Activated T-helper 2 cell treated with anti-CD3 and anti-CD28 coated beads, Interferon-gamma antibody, Interleukin-2, Interleukin-4, amounts not matched to agents 10 μg/mL and 5 μg/mL and 100 μg/mL, durations not matched to agents 14 hours and 24 hours and 36 hours (primary cell): ENCODE measurements around the gene CHST11. TPM values are rescaled to one million over a fixed set of nuclear protein-coding genes. Genes with fewer than 3 reads are reported as not detected.
A peak's percentile ranks its signal among the peaks of the same experiment; 100 is the strongest.
"Not testable (repeated sequence)": the region's sequence is repeated elsewhere in the genome, so short reads cannot be mapped to it uniquely, and the experiment has no call there.

Source experiments
- DNase-seq: peaks from one replicate; pipeline ENCODE4 v3.0.0; 2021; ENCODE audit warnings: low spot score
- H3K27ac Mint-ChIP-seq: one replicate; pipeline ENCODE4 v1.8.0; 2021; ENCODE audit warnings: mixed read lengths
- H3K27me3 Mint-ChIP-seq: one replicate; pipeline ENCODE4 v1.8.0; 2021; ENCODE audit warnings: low read depth, mixed read lengths
- H3K36me3 Mint-ChIP-seq: one replicate; pipeline ENCODE4 v1.8.0; 2021; ENCODE audit warnings: low read depth, mixed read lengths
- H3K4me1 Mint-ChIP-seq: one replicate; pipeline ENCODE4 v1.8.0; 2021; ENCODE audit warnings: low read depth, mixed read lengths
- H3K4me3 Mint-ChIP-seq: one replicate; pipeline ENCODE4 v1.8.0; 2021; ENCODE audit warnings: low read depth, mild to moderate bottlenecking, moderate library complexity, mixed read lengths
- H3K9me3 Mint-ChIP-seq: one replicate; pipeline ENCODE4 v1.8.0; 2021; ENCODE audit warnings: mixed read lengths
- intact Hi-C: fragments of 100-400 bp; cut with micrococcal nuclease; formaldehyde crosslinking; loops from one replicate; pipeline ENCODE4 v1.15.1; 2023
- total RNA-seq: library from RNA; stranded (reverse); gene quantifications from 2 replicates; pipeline ENCODE4 v1.2.3, GENCODE V29; 2022

The CHST11 gene
- total RNA-seq, 1 donor from 2014 or later = 50.6 TPM

- Mint-ChIP-seq H3K27ac (no peak overlapping the region), H3K36me3 (peaks cover 40% of the 10 kb centered on the region), H3K9me3 (no peaks in the 10 kb centered on the region), H3K4me1 (peaks cover 36% of the 10 kb centered on the region), H3K27me3 (no peaks in the 10 kb centered on the region), H3K4me3 (no peak overlapping the region)
- intact Hi-C loops = loop anchor here (10.0 kb wide), 2 partner anchors 225 to 1695 kb away; partner anchors contain the start of gene TCP11L2
- DNase-seq = no peak
Measured at GRCh38 chr12:104609445-104609844, 152.7 kb downstream of the CHST11 start.

- DNase-seq = no peak
- no peak overlapping the region for H3K27ac Mint-ChIP-seq
- H3K9me3 Mint-ChIP-seq = no peaks in the 10 kb centered on the region
- H3K27me3 Mint-ChIP-seq = no peaks in the 10 kb centered on the region
- peaks cover 30% of the 10 kb centered on the region for H3K4me1 Mint-ChIP-seq
- H3K4me3 Mint-ChIP-seq = no peak overlapping the region
- peaks cover 37% of the 10 kb centered on the region for H3K36me3 Mint-ChIP-seq
- intact Hi-C loops = no loop called here
Measured at GRCh38 chr12:104610513-104611235, 153.9 kb downstream of the CHST11 start.

DNA sequence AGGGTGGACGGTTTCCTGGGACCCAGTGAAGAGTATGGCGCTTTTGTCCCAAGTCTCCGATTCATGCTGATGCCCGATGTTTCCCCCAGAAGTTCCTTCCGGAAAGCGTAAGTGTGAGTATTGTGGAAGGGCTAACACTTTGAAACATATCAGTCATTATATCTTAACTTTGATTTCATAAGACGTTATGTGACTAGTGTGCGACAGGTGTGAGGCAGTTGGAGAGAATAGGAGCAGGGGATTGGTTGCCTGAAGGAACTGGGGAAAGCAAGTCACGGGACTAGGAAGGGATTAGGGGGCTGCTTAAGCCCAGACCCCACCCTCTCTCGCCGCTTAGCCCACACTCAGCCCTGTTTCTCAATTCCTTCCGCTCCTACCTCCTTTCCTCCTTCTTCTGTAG is 154.9 kb downstream of the CHST11 start:
- no peaks in the 10 kb centered on the region for H3K27me3 Mint-ChIP-seq
- H3K9me3 Mint-ChIP-seq = no peaks in the 10 kb centered on the region
- H3K27ac Mint-ChIP-seq = no peak overlapping the region

DNA sequence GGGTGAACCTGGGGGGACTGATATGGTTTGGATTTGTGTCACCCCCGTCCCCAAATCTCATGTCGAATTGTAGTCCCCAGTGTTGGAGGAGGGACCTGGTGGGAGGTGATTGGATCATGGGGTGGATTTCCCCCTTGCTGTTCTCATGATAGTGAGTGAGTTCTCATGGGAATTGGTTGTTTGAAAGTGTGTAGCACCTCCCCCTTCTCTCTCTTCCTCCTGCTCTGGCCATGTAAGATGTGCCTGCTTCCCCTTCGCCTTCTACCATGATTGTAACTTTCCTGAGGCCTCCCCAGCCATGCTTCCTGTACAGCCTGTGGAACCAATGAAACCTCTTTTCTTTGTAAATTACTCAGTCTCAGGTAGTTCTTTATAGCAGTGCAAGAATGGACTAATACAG is 156.6 kb downstream of the CHST11 start:
- H3K27me3 Mint-ChIP-seq, H3K9me3 Mint-ChIP-seq, intact Hi-C loops, H3K27ac Mint-ChIP-seq, H3K4me3 Mint-ChIP-seq, DNase-seq: not testable (repeated sequence)
- Mint-ChIP-seq H3K36me3 (peaks cover 34% of the 10 kb centered on the region), H3K4me1 (peaks cover 26% of the 10 kb centered on the region)

More for the DNA sequence above, 154.9 kb downstream of the CHST11 start:
- Mint-ChIP-seq H3K4me3 (no peak overlapping the region), H3K36me3 (peaks cover 37% of the 10 kb centered on the region), H3K4me1 (peaks cover 28% of the 10 kb centered on the region)
- intact Hi-C loops = no loop called here
- DNase-seq = no peak

GRCh38 chr12:104615048-104615561 is 158.4 kb downstream of the CHST11 start:
- no peaks in the 10 kb centered on the region for H3K9me3 Mint-ChIP-seq
- no peak for DNase-seq
- H3K36me3 Mint-ChIP-seq = peaks cover 31% of the 10 kb centered on the region
- peaks cover 19% of the 10 kb centered on the region for H3K4me1 Mint-ChIP-seq
- no peak overlapping the region for H3K27ac Mint-ChIP-seq
- intact Hi-C loops = no loop called here
- no peaks in the 10 kb centered on the region for H3K27me3 Mint-ChIP-seq
- H3K4me3 Mint-ChIP-seq = no peak overlapping the region

GRCh38 chr12:104618691-104619090 is 161.9 kb downstream of the CHST11 start:
- Mint-ChIP-seq H3K27ac (no peak overlapping the region), H3K36me3 (peaks cover 27% of the 10 kb centered on the region), H3K9me3 (no peaks in the 10 kb centered on the region), H3K4me3 (no peak overlapping the region), H3K27me3 (no peaks in the 10 kb centered on the region), H3K4me1 (peaks cover 20% of the 10 kb centered on the region)
- intact Hi-C loops = no loop called here
- no peak for DNase-seq

GRCh38 chr12:104619305-104619704 is 162.6 kb downstream of the CHST11 start:
- peaks cover 26% of the 10 kb centered on the region for H3K36me3 Mint-ChIP-seq
- H3K9me3 Mint-ChIP-seq = no peaks in the 10 kb centered on the region
- no peak overlapping the region for H3K27ac Mint-ChIP-seq
- no peak for DNase-seq
- H3K4me1 Mint-ChIP-seq = peaks cover 26% of the 10 kb centered on the region
- H3K27me3 Mint-ChIP-seq = no peaks in the 10 kb centered on the region
- intact Hi-C loops = no loop called here
- H3K4me3 Mint-ChIP-seq = no peak overlapping the region

DNA sequence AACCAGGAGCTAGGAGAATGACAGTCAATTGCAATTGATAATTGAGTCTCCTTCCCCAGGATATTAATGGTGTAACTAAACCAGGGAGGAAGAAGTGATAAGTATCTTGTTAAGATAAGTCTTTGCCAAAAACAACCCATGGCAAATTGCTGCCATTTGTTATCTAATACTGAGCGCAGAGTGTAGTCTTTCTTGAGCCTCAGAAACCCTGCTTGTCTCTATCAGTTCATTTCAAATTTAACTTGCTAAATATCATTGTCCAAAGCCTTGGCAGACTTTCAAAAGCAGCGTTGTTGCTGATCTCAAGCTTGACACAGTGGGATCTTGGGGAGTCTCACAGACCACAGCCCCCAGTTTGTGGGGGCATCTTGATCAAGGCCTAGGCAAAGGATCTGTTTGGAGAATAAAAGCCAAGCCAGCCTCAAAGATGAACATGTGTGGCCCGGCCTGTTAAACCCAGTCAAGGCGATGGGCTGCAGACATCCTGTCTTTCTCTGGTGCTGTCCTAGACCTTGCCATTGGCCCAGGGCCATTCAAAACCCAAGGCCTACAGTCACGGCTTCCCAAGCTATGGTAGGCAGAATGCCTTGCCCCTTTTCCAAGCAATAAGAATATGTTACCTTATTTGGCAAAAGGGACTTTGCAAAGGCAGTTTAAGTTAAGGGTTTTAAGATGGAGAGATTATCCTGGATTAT is 164.2 kb downstream of the CHST11 start:
- H3K4me1 Mint-ChIP-seq = peaks cover 24% of the 10 kb centered on the region
- H3K27ac Mint-ChIP-seq = no peak overlapping the region
- H3K27me3 Mint-ChIP-seq = no peaks in the 10 kb centered on the region
- H3K9me3 Mint-ChIP-seq = no peaks in the 10 kb centered on the region
- DNase-seq = no peak
- peaks cover 24% of the 10 kb centered on the region for H3K36me3 Mint-ChIP-seq
- intact Hi-C loops = no loop called here
- no peak overlapping the region for H3K4me3 Mint-ChIP-seq

DNA sequence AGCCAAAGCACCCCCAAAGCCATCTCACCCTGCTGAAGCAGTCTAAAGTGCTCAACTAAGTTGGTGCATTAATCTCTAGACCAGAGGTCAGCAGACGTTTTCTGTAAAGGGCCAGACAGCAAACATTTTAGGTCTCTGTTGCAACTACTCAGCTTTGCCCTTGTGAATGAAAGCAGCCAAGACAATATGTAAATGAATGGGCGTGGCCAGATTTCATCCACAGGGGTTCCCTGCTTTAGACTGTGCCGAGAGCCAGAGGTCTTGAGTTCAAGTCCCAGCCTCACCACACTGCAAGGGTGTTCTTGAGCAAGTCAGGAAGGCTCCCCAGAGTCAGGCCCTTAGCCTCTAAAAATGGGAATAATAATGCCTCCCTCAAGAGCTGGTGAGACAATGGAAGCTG is 166.2 kb downstream of the CHST11 start:
- no peaks in the 10 kb centered on the region for H3K9me3 Mint-ChIP-seq
- H3K36me3 Mint-ChIP-seq = peaks cover 30% of the 10 kb centered on the region
- no peak for DNase-seq
- intact Hi-C loops = no loop called here
- no peaks in the 10 kb centered on the region for H3K27me3 Mint-ChIP-seq
- H3K4me1 Mint-ChIP-seq = peaks cover 29% of the 10 kb centered on the region
- no peak overlapping the region for H3K4me3 Mint-ChIP-seq
- no peak overlapping the region for H3K27ac Mint-ChIP-seq

- H3K27ac Mint-ChIP-seq = no peak overlapping the region
- intact Hi-C loops = no loop called here
- peaks cover 26% of the 10 kb centered on the region for H3K4me1 Mint-ChIP-seq
- no peaks in the 10 kb centered on the region for H3K9me3 Mint-ChIP-seq
- no peak for DNase-seq
- H3K27me3 Mint-ChIP-seq = no peaks in the 10 kb centered on the region
- no peak overlapping the region for H3K4me3 Mint-ChIP-seq
- peaks cover 32% of the 10 kb centered on the region for H3K36me3 Mint-ChIP-seq
Measured at GRCh38 chr12:104623883-104624282, 167.1 kb downstream of the CHST11 start.

- intact Hi-C loops = no loop called here
- Mint-ChIP-seq H3K27ac (peak overlapping the region; percentile 25), H3K27me3 (no peaks in the 10 kb centered on the region), H3K9me3 (no peaks in the 10 kb centered on the region), H3K4me1 (peaks cover 26% of the 10 kb centered on the region), H3K4me3 (no peak overlapping the region), H3K36me3 (peaks cover 29% of the 10 kb centered on the region)
- DNase-seq = no peak
Measured at GRCh38 chr12:104624529-104624928, 167.8 kb downstream of the CHST11 start.

DNA sequence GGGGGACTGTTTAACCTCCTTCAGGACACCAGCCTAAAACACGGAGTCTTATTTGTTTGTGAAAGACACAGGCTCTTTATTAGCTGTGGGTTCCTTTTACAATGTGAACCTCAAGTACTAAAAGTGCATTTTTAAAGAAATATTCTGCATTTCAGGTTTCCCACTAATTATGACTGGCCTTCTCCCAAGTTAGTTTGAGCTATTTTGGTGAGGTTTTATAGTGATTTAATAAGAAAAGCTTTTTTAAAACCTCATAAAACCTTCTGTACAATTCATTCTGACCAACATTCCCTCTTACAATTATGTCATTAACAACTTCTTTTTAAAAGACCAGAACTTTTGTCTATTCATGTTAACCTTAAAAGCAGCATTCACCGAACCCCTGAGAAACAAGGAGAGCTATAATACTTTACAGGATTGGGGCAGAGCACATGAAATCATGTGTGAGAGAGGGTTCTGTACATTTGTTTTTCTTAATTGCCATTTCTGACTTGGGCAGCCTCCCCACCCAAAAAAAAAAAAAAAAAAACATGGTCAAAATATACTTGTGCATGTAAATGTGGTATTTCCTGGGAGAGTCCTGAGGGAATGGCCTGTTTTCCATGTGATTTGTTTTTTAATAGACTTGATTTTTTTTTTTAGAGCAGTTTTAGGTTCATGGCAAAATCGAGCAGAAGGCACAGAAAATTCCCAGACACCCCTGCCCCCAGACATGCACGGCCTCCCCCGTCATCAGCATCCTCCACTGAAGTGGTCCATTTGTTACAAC is 169.5 kb downstream of the CHST11 start:
- Mint-ChIP-seq H3K27ac (no peak overlapping the region), H3K4me3 (no peak overlapping the region), H3K36me3 (peaks cover 25% of the 10 kb centered on the region), H3K4me1 (peaks cover 23% of the 10 kb centered on the region), H3K27me3 (no peaks in the 10 kb centered on the region), H3K9me3 (no peaks in the 10 kb centered on the region)
- intact Hi-C loops = no loop called here
- DNase-seq = no peak
